Activated T-cell treated with anti-CD3 and anti-CD28 coated beads for 1 hour (primary cell): Measurements from ENCODE around the gene PNISR.
A peak's percentile ranks its signal among the peaks of the same experiment; 100 is the strongest.
"Not testable (repeated sequence)": the region's sequence is repeated elsewhere in the genome, so short reads cannot be mapped to it uniquely, and the experiment has no call there.

Experiments
- DNase-seq: peaks from one replicate; pipeline ENCODE4 v3.0.0-alpha.2; 2020; ENCODE audit warnings: low read depth

PNISR gene, protein sequence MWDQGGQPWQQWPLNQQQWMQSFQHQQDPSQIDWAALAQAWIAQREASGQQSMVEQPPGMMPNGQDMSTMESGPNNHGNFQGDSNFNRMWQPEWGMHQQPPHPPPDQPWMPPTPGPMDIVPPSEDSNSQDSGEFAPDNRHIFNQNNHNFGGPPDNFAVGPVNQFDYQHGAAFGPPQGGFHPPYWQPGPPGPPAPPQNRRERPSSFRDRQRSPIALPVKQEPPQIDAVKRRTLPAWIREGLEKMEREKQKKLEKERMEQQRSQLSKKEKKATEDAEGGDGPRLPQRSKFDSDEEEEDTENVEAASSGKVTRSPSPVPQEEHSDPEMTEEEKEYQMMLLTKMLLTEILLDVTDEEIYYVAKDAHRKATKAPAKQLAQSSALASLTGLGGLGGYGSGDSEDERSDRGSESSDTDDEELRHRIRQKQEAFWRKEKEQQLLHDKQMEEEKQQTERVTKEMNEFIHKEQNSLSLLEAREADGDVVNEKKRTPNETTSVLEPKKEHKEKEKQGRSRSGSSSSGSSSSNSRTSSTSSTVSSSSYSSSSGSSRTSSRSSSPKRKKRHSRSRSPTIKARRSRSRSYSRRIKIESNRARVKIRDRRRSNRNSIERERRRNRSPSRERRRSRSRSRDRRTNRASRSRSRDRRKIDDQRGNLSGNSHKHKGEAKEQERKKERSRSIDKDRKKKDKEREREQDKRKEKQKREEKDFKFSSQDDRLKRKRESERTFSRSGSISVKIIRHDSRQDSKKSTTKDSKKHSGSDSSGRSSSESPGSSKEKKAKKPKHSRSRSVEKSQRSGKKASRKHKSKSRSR

DNA sequence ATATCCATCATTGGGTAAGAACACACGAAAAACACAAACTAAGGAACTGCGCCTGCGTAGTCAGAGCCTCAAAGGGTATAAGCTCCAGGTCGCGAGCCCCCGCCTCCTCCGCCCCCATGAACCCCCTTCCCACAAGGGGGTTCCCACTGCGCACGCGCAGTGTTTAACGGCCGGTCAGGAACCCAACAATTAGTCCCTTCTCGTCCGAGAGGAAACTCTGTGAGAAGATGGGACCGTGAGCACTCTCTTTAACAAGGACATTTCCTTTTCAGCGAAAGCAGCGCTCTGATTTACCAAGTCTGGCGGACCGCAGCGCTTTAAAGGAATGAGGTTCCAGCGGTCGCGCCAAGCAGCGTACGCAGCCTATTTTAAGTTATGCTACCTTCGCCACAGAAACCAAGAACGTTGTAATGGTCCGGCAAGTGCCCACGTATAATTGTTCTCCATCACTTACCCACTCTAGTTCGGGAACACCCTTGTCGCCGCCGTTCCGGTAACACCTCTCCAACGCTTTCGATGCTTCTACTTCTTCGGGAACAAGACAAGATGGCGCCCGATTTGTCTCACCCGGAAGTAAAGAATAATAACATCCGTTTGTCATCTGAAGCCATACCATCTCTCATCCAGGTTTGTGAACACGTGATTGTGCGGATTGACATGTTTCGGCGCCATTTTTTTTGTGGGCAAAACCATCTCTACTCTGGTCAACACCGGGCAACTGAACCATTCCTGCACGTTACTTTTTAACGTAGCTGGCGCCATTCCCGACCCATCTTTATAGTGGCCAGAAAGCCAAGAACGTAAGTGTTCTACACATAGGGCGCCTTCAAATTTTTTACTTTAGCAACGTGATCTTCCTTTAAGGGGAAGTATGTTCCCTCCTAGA is at the start of gene PNISR:
Gene PNISR (minus strand): TSS at position 548 of the 886 bp plus-strand sequence. CDS start 10,649 bp downstream, outside the sequence.
- DNase-seq: peak; percentile 71

DNA sequence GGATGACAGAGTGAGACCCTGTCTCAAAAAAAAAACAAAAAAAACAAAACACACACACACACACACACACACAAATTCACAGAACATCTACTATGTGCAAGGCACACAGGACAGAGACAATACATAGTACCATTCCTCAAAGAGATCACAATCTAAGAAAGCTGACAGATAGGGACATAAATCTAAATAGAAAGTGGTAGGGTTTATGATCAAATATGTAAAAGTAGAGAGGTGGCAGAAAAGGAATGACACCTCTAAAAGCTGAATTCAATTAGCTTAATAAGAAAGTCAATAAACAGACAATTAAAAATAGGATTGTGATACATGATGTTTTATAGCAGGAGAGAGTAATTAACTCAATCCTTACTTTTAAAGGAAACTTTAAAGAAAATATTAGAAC is 48.6 kb upstream of the PNISR start:
- no peak for DNase-seq

DNA sequence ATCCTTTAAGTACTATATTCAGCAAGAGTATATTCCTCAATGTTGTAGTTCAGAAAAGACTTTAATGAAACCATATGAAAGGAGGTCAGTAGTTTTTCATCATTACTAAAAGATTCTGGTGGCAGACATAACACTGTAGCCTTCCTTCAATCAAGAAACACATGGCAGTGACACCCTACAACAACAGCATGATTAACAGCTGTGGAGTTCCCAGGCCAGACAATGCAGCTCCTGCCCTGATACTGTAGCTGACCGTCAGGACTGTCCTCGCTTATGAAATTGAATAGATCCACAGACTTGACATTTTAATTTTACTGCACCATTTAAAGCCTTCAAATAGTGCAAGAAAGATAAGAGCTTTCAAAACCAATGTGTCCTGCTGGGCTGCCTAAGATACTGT is 46.5 kb upstream of the PNISR start:
- no peak for DNase-seq

DNA sequence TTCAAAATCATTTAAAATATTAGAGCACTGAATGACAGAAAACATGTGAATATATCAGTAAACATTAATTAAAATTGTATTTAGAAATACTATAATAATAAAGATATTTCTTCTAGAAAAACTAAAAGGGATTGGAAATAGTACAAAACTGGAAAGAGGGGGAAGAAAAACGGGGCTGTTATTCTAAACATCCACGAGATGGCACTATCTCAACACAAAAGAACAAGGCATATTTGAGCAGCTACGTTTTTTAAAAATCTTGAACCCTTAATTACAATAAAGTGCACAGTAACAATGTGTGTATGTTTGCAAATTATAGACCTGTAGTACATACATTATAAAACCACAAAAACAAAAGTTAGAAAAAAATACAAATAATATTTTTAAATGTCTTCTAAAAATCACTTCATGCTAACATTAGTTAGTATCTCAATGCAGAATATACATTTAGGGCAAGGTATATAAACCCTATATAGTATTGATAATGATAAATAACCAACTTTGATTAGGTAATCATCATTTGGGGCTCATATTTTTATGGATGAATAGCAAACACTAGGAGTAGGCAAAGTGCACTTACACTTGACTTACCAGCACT is 42.5 kb upstream of the PNISR start:
- DNase-seq: no peak

DNA sequence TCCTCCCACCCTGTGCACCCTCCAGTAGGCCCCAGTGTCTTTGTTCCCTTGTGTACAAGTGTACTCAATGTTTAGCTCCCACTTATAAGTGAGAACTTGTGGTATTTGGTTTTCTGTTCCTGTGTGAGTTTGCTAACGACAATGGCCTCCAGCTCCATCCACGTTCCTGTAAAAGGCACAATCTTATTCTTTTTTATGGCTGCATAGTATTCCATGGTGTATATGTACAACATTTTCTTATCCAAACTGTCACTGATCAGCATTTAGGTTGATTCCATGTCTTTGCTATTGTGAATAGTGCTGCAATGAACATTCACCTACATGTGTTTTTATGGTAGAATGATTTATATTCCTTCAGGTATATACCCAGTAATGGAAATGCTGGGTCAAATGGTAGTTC is 34.0 kb upstream of the PNISR start:
- DNase-seq: not testable (repeated sequence)

DNA sequence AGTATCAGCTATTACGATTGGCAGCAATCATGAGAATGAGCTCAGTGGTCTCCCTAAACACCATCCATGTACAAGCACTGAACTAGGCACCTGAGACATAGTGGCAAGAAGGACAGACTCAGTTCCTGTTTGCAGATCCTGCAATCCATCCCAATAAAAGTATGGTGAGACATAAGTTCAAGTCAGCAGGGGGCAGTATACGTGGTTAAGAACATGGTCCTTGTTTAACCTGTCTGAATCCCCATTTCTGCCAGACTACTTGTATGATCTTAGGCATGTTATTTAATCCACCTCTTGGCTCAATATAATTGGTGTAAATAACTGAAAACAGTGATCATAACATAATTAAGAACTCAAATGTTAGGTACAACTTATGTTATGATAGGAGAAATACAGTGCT is 33.2 kb upstream of the PNISR start:
- no peak for DNase-seq

DNA sequence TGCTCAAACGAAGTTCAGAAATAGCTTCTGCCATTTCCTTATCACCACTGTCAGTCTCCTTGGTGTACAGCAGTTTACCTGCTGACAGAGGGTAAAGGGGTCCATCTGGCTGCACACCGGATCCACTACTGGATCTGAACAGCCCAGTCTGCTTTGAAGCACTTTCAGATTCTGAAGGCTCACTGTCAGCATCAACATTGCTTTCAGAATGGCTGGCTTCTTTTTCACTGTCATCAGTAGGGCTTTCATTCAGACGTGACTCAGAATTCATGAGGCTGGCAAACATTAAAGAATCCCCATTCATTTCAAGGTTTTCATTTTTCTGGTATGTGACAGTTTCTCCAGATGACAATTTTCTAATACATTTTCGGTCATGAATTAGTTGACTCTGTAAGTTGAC is 21.0 kb upstream of the PNISR start:
- DNase-seq: no peak

DNA sequence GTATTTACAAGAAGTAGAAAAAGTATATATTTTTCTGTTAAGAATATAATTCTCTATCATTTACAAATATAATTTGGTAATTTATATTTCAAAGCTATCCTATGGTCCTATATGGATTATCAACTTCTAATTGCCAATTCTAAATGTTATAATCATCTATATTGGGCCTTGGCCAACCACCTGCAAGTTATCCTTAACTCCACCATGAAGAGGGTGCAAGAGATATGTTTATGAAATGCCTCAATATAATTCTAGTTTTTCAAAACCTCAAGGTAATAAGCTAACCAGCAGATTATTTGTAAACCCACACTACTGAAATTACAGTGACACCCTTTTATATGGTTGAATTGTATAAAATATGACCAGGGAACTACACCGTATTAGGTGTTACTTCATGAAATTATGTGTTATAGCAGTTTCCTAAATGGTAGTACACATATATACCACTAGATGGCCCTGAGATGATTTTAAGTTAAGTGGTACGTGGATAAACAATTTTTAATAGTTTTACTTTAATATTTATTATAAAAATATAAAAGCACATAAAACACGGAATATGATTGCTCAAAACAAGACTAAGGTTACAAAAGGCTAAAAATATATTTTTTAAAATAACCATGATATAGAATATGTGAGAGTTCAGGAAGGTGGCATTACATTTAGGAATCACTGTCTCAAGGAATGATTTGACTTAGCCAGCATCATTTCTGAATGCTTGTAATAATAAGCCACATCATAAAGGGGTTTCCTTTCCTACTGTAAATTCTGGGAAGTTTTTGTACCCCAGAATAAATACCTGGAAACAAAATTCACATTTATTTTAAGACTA is 9.8 kb upstream of the PNISR start:
- DNase-seq: no peak

DNA sequence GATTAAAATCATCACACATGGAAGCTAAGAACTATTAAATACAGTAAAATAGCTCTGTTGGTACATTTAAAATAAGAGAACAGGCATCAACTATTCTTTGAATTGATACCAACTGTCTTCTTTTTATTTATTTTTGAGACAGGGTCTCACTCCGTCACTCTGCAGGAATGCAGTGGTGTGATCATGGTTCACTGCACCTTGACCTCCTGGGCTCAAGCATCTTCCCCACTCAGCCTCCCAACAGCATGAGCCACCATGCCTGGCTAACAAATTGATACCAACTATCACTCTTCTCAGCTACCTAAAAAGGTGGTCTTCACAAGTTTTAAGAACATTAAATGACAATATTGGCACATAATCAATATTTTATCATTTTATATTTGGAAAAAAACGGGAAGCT is 7.8 kb upstream of the PNISR start:
- no peak for DNase-seq

DNA sequence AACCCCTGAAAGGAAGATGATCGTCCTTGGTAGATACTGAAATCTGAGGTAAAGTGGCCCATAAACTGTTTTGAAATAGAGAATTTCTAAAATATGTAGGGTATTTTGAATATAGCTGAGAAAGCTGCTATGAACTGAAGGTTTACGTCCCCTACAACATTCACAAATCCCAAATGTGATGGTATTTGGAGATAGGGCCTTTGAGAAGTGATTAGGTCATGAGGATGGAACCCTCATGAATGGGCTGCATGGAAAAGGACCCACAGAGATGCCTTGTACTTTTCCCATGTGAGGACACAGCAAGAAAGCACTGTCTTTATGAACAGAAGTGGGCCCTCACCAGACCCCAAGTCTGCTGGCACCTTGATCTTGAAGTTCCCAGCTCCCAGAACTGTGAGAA is 6.8 kb upstream of the PNISR start:
- no peak for DNase-seq

DNA sequence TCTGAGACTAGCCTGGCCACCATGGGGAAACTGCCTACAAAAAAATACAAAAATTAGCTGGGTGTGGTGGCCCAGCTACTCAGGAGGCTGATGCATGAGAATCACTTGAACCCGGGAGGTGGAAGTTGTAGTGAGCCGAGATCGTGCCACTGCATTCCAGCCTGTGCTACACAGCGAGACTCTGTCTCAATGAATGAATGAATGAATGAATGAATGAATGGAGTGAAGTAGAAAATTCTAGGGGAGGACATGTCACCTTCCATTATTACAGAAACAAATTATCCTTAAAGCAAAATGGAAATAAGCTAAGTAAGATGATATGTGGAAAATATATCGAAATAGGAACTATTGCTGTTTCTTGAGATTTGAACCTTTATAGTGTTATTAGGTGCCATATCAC is 2.9 kb upstream of the PNISR start:
- DNase-seq: no peak

DNA sequence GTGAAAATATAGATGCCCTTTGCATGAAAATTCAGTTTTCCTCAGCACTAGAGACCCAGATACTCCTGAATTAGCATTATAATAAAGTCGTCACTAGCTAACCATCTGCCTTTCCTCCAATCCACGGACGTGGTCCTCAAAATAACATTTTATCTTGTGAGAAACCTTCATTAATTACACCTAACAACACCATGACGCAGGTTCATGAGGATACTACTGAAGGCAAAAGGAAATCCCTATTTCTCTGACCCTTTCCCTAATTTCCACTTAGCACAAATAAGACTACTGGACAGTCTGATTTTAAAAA is 1.3 kb upstream of the PNISR start:
- DNase-seq: no peak

DNA sequence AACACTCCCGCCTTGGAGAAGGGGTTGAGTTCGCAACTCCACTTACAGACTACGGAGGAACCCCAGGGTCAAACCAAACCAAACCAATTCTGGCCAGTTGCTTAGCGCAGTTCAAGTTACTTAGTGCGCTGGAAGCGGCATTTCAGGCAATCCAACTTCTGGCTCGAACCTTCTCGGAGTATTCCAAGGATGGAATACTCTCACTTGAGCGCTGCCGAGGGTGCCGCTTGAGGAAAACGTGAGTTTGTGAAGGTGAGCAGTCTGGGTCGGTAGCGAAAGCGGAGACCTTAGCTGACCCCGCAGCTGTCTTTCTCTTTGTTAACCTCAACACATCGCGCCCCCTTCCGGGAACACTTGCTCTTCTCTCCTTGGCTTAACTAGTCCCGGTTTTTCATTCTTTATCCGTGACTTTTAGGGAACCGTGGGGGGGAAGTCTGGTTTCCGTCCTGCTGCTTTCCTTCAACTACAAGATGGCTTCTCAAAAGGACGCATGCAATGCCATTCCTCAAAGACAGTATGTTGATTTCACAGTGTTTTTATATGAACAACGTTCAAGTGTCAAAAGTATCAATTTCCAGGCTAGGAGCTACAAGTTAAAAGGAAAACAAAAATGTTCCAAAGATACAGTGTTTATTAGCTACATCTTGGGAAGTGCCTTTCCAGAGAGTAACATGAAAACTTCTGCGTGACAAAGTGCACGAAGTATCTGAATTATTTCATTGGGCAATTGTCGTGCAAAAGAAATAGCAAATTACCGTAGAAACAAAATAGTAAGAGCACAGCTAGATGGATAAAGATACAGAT is 741 bp upstream of the PNISR start:
- DNase-seq: peak; percentile 40

DNA sequence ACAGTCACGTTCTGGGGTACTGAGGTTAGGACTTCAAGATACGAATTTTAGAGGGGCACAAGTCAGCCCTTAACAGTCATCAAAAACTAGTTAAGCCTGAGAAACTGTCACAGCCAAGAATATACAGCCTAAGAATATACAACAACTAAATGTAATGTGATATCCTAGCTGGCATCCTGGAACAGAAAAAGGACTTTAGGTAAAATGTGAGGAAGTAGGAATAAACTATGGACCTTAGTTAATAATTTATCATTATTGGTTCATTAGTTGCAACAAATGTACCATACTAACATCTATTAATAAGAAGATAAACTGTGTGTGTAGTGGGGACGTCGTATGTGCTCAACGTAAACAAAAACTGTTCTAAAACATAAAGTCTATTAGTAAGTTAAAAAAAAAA is 1.1 kb downstream of the PNISR start:
- DNase-seq: no peak

DNA sequence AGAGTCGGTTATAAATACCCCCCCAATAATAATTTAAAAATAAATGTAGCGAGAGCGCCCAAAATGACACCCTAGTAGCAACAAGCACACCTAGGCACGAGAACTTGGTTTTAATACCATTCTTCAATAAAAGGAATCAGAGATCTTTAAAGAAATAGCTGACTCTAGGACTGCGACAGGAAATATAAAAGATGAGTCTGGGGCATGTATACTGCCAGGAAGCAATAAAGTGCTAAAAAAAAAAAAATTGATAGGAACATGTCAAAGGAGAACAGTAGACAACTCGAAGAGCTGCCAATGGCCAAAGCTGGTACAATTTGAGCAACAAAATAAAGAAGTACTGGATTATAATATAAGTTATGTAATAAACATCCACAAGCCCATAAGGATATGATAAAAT is 2.2 kb downstream of the PNISR start:
- DNase-seq: no peak

DNA sequence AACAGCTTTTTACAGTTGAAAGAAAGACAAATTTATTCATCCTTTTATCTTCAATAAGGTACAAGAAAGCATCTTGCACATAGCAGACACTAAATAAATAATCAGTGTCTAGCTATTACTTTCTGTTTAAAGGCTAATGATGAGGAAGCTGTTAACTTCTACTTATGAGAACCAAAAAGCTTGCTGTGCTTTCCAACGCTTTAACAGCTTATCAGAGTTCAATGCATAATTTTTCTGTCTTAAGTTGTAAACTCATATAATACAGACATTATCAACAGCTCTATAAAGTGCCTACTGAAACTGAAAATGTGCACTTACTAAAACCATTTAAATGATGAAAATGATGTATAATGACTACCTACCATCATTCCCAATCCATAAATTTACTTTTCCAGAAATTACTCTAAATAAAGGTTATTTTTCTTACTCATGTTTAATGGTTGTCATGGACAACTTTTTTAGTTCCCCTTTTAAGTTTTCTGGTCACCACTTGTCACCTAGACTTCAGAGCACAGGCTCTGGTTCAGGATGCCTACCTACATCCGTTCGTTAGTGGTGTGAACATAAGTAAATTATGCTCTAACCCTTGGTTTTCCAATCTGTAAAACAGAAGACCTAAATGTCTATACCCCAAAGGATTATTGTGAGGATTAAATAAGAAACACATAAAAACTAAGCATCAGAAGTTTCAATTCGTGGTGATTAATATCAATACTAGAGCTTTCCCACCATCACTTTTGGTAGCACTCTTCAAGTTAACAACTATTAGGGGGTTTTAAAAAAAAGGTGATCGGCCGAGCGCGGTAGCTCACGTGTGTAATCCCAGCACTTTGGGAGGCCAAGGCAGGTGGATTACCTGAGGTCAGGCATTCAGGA is 8.0 kb downstream of the PNISR start:
- DNase-seq: no peak

DNA sequence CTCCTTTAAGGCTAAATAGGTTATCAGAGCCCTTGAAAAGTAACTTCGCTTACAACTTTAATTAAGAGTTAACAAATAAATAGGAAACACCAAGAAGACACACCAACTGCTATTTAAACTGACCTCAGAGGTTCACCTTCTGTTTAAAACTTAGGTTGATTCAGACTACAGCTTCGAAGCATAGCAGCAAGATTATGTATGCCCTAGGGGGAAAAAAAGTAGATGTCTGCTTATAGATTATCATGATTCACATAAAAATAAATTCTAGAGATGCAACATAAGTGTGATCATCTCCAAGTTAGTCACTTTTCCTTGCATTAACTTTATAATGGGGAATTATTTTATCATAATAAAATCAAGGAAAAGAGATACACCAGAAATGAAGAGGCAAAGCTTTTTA is 8.9 kb downstream of the PNISR start:
- no peak for DNase-seq

DNA sequence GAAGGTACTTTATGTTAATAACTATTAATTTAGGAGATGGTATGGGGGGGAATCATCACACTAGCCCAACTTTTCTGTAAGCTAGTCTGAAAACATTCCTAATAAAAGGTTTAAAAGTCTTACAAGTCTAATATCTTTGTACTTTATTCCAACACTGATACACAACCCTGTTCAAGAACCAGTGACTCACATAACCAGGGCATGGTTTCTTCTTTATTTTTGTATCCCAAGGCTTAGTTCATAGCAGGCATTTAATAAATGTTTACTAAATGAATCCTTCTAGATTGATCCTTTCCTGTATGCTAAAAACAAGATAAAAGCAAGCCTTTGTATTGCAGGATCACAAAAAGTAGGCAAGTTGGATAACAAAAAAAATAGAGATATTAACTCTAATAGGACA is 9.7 kb downstream of the PNISR start:
- DNase-seq: no peak

DNA sequence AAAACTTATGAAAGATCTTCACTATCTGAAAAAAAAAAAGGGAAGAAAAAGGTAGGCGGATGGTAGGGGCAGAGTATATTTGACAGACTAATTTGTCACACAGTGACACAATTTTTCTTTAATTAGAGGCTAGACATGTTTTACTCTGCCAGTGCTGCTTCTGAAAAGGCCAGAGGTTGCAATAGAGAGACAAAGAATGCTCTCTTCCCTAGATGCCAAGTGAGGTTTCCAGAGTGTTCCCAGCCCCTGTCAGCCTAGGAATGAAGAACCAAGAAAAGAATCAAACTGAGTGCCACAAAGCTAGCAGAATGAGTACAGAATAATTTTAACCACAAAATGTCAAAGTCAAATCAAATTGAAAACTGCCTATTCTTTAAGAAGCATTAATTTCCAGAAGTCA is 13.0 kb downstream of the PNISR start:
- DNase-seq: no peak

DNA sequence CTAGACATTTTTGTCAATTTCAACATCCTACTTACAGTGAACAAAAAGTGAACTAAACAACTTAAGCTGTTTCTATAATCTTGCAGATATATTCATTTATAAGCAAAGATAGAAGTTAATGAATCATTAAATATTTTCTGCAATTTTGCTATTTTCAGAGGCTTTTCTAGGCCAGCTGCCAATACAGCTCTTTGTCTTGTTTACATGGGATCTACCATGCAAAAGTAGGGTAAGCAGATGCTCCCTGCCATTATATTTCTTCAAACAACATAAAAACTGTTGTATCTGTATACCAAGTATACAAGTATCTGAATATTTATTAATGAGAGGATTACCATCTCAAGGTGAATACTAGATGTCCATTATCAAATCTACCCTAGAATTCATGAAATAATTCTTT is 15.4 kb downstream of the PNISR start:
- DNase-seq: no peak
